ENCODE results near the gene ZNF609.

ZNF609 gene

DNA sequence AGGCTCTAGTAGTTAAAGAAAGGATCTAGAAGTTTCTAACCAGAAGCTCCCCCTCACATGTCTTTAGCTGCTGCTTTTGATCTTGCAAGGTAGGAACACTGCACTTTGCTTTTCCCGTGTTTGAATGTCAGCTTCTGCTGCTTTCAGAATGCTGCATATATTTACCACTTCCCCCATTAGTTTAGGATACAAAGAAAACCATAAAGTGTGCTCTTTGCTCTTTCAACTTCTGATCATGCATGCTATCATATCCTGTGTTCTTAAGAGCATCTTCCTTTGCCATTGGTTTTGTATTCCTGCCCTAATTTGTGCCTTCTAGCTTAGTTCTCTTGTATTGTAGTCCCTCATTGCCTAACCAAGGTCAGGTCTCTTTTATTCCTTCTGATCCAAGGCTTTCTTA lies 43.3 kb downstream of the ZNF609 start:
- DNase-seq: no peak

GRCh38 chr15:64507293-64507802 lies 47.0 kb downstream of the ZNF609 start:
- peak; percentile 76 for DNase-seq

- no peak for DNase-seq
Measured at GRCh38 chr15:64507845-64508244, 47.5 kb downstream of the ZNF609 start.

- DNase-seq: no peak
Measured at GRCh38 chr15:64513823-64514222, 53.4 kb downstream of the ZNF609 start.

DNA sequence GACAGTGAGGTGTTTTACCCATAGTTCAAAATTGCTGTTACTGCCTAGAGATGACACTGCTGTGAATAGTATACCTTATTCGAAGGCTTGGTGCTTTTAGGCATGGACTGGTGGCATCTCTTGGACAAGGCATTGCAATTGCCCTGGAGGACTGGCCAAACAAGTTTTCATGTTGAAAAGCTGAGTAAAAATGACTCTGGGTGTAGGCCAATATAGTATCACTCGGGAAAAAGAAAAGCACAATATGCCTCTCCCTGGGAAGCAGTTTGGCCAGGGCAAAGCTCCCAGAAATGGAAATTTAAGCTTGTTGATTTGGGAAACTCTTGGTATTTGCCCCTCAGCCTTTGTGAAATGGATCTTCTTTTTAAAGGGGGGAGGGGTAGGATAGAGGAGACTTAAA lies 54.8 kb downstream of the ZNF609 start:
- no peak for DNase-seq

DNA sequence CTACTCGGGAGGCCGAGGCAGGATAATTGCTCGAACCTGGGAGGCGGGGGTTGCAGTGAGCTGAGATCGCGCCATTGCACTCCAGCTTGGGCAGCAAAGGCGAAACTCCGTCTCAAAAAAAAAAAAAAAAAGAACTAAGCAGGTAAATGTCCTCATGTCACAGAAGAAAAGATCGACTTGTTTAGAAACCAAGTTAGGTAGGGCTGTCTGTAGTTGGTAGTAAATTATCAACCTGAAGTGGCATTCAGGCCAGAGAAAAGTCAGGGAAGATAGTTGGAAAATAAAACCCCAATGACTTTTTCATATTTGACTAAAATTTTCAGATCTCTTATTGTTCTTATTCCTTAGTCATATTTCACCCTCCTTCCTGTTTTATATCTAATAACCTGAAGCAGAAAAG lies 55.4 kb downstream of the ZNF609 start:
- DNase-seq: no peak

GRCh38 chr15:64519897-64520296 lies 59.5 kb downstream of the ZNF609 start:
- no peak for DNase-seq

DNA sequence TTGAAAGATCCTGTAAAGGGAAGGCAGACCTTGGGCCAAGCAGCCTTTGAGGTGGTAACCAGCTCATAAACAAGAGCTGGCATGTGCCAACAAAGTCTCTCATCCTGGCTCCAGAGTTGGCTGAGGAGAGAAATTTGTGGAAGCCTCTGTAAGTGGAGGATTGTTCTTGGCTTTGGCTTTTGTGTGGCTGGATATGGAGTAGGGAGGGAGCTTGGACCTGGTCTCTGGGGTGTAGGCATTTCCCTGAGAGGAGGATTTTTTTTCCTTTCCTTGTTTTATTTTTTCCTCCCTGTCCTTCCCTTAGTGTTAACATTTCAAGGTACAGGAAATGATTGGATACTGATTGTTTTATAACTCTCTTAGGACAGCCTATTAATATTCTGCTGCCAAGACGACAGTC lies 60.8 kb downstream of the ZNF609 start:
- no peak for DNase-seq

- DNase-seq: peak; percentile 86
Measured at GRCh38 chr15:64521726-64522164, 61.4 kb downstream of the ZNF609 start.

DNA sequence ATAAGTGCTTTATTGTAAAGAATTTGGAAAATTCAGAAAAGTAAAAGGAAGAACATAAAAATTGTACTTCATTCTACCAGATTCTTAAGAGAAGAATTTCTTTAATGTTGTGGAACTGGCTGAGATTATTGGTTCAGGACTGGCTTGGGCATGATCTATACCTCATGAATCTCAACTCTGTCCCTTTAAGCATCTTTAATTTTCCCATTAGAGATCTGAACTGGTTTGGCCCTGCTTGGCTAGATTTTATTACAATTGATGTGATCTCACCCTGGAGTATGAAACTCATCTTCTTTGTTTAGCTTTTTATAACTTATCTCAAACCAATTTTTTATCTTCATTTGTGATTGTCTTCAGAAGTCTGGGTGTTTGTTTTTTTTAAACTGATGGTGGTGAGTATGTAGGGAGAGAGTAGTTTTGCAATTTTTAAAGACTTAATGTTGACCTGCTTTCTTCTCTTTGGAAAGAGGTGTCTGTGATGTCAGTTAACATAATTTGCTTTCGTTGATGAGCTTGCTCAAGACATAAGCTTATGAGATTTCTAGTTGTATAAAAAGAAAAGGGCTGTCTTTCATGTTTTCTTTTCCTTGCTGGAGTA lies 61.9 kb downstream of the ZNF609 start:
- peak; percentile 50 for DNase-seq

GRCh38 chr15:64523240-64523639 lies 62.9 kb downstream of the ZNF609 start:
- DNase-seq: peak; percentile 28

GRCh38 chr15:64524778-64525177 lies 64.4 kb downstream of the ZNF609 start:
- no peak for DNase-seq

- DNase-seq: no peak
Measured at GRCh38 chr15:64525828-64526530, 65.6 kb downstream of the ZNF609 start.

GRCh38 chr15:64527263-64527984 lies 67.0 kb downstream of the ZNF609 start:
- no peak for DNase-seq

DNA sequence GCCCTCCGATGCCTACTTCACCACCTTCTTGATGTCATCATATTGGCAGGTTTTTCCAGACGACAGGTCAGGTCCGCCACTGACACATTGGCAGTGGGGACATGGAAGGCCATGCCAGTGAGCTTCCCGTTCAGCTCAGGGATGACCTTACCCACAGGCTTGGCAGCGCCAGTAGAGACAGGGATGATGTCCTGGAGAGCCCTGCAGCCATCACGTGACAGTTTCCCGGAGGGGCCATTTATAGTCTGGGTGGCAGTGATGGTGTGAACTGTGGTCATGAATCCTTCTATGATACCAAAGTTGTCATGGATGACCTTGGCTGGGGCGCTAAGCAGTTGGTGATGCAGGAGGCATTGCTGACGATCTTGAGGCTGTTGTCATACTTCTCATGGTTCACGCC lies 68.5 kb downstream of the ZNF609 start:
- no peak for DNase-seq

DNA sequence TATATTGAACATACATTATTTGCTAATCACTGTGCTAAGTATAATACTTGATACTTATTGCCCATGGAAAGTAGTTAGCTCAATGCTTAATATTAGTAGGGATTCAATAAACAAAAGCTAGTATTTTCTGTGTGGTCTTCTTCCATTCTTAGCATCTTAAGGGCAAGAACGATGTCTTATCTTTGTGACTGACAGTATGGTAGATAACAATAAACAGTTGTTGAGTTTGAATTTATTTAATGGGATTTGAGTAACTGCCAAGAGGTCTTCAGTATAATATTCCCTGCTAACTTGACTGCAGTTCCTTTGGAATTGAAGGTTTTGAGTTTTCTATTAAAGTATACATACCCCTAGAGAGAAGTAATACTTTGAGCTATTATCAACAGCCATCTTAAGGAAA lies 70.1 kb downstream of the ZNF609 start:
- no peak for DNase-seq

- no peak for DNase-seq
Measured at GRCh38 chr15:64530918-64531317, 70.5 kb downstream of the ZNF609 start.

DNA sequence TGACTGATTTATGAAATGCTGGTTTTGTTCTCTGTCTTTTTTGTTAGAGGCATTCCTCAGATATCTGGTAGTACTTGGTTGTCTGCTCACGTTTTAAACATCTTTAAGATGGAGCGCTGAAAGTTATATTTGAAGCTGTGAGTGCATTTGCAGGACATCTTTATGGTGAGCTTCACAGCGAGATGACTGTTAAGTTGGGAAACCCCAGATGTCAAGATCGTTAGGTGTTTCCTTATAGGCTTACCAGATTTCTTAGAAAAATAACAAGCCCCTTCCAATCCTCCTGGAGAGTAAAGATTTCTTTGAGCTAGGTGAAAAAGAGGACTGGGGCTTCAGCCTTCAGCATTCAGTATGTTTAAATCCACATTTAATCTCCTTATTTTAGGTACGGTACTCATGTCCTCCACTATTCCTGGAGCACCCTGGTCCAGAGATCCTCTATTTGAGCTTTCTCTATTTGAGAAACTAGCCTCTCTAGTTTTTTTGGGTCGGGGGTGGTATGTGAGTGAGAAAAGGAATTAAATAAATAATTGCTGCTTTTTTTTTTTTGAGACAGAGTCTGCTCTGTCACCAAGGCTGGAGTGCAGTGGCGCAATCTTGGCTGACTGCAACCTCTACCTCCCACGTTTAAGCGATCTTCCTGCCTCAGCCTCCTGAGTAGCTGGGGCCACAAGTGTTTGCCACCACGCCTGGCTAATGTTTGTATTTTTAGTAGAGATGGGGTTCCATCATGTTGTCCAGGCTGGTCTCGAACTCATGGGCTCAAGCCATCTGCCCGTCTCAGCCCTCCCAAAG lies 72.3 kb downstream of the ZNF609 start:
- DNase-seq: no peak

DNA sequence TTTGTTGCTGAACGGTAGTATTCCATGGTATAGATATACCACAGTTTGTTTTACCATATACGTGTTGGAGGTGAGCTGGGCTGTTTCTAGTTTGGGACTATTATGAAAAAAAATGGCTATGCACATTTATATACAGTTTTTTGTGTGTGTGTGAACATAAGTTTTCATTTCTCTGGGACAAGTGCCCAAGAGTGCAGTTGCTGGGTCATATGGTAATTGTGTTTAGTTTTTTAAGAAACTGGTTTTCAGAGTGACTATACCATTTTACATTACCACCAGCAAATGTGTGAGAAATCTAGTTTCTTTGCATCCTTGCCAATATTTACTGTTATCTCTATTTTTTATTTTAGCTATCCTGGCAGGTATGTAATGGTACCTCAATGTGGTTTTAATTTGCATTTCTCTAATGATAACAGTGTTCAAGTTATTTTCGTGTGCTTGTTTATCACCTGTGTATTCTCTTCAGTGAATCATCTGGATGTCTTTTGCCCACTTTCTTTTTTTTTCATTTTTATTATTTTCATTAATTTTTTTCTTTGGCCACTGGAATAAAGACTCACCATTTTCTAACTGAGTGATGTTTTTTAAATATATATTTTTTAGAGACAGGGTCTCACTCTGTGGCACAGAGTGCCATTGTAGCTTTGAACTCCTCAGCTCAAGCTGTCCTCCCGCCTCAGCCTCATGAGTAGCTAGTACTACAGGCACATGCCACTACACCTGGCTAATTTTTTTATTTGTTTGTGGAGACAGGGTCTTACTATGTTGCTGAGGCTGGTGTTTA lies 75.3 kb downstream of the ZNF609 start:
- no peak for DNase-seq

DNA sequence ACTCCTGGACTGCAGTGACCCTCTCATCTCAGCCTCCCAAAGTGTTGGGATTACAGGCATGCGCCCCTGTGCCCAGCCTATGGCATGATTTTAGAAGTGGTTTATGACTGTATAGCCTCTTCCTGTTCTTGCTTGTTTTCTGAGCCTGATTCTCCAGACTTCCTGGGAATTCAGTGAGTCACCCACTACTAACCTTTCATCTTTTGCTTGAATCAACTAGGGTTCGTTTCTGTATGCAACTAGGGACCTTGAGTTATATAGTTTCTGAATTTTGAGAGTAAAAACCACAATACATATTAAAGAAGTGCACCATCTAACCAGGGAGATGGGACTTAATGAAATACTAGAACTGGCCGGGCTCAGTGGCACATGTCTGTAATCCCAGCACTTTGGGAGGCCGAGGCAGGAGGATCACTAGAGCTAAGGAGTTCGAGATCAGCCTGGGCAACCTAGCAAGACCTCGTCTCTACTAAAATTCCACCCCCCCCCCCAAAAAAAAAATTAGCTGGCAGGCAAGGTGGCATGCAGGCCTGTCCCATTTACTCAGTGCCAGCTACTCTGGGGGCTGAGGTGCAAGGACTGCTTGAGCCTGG lies 76.0 kb downstream of the ZNF609 start:
- no peak for DNase-seq

DNA sequence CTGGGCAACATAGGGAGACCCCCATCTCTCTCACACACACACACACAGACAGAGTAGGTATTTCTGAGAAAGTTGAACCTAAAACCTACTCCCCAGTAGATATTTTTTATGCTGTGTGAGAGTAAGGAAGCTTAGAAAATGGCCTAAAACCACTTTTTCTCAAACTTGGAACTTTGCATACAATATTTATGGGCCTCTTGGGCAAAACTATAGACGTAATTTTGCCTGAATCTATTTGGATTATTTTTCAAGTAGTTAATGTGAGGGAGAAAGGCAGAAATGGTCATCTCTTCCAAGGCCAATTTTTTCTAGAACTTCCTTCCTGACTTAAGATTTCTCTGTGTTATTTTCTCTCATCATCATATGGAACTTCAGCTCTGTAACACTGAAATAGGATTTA lies 81.7 kb downstream of the ZNF609 start:
- no peak for DNase-seq

GRCh38 chr15:64544450-64544849 lies 84.1 kb downstream of the ZNF609 start:
- no peak for DNase-seq

Data from eye (tissue), 1 donor.